GM21717 (cell line): ENCODE data around the gene KRT35.

Experiments used
- ATAC-seq: cut with Tn5 transposase; IDR thresholded peaks from one replicate; pipeline ENCODE4 v1.9.1; 2021; ENCODE audit warnings: mild to moderate bottlenecking, moderate library complexity; ENCODE audit not compliant: unreplicated experiment

Gene KRT35

DNA sequence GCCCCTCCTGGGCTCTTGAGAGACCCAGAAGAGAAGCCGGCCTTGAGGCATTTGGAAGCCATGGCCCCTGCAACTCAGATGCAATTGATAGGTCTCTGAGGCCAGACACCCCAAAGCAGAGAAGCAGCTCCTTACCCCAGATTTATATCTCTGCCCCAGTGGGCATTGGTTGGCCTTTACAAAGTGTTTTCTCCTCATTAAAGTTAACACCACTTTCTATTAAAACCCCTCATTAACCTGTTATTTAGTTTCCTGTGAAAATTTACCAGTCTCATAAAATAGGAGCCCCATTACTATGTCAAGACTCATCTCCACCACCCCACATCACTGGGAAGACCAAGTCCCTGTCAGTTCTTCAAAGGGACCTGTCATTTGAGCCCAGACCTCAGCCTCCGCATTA, at the start of gene KRT35:
TSS of gene KRT35 (minus strand) at position 116 of the 400 bp plus-strand sequence. CDS start at position 62, 54 bp downstream.
- no peak for ATAC-seq

GRCh38 chr17:41530062-41531048, 49.4 kb upstream of the KRT35 start:
- no peak for ATAC-seq

DNA sequence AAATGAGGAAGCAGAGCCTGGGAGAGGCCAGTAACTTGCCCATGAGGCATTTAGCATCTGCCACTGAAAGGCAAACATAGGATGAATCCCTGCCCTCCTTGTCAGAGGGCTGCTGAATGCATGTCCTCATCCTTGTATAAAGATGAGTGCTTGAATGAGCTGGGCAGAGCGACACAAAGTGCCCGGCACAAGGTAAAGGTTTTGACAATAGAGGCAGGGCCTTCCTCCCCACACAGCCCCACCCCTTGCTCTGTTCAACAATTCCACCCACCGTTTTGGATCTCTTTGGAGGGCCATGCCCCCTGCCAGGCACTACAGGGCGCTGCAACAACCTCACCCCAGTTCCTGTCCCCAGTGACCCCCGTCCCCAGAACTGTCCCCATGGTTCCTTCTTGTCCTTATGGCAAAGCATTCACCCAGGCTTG, 48.6 kb upstream of the KRT35 start:
- ATAC-seq: no peak

- no peak for ATAC-seq
Observed at GRCh38 chr17:41528959-41529353, 48.0 kb upstream of the KRT35 start.

- no peak for ATAC-seq
Observed at GRCh38 chr17:41527063-41528023, 46.4 kb upstream of the KRT35 start.

DNA sequence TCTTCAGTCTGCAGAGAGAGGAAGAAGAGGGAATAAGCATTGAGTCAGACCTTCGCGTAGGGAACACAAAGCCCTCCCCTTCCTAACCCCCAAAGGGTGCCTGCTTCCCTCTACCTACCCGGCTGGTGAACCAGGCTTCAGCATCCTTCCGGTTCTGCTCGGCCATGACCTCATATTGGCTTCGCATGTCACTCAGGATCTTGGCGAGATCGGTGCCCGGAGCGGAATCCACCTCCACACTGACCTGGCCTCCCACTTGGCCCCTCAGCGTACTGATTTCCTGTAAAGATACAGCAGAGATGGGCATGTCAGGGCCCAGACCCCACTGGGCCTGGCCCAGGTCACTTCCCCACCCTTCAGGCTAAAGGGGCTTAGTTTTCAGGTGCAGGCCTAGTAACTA, 43.3 kb upstream of the KRT35 start:
- ATAC-seq: no peak

- no peak for ATAC-seq
Observed at GRCh38 chr17:41523787-41524186, 42.8 kb upstream of the KRT35 start.

DNA sequence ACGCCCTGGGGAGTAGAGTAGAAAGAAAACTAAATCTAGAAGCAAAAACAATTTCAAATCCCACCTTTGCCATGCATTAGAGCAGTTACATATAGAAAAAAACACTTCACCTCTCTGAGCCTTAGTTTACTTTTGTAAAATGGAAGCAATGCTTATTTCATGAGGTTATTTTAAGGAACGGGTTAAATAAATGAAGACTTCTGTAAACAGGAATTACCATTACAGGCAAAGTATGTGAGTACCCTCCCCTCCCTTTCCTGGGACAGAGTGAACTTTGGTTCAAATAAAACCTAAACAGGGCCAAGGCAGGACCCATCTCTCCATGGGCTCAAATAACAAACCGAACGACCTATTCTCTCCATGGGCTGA, 42.3 kb upstream of the KRT35 start:
- ATAC-seq: no peak

DNA sequence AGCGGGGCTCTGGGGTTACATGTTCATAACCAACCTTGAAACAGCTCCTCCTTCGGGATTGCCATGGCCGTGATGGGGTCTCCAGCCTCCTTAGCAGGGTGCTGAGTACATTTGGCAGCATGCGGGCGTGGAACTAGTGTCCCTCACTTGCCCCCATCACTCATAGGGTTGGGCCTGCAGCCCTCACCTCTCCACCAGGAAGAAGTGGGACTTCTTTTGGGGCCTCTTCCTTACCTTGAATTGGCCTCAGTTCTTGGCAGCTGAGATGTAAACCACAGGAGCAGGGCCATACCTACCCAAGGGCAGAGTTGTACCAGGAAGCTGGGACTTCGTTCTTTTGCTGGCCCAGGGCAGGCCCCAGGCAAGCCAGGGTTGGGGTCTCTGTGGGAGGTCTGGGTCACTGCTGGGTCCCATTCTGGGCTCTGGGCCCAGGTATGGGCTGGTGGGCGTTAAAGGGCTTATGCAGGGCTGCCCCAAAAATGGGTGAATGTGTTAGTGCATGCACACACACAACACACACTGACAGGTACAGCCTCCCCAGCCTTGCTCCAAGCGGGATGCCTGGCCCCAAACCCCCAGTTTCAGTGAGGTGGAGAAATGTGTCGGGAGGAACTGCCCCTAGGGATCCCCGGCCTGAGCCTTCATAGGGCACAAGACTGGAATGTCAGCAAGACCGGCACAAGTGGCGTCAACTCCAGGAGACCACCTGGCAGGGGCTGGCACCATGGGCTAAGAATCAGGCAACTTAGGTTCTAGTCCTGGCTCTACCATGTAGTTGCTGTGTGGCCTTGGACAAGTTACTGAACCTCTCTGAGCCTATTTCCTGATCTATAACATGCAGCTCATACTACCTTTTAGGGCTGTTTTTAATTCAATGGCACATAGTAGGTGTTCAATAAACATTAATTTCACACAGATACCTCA, 41.6 kb upstream of the KRT35 start:
- ATAC-seq: no peak

GRCh38 chr17:41521574-41522261, 40.8 kb upstream of the KRT35 start:
- ATAC-seq: no peak

GRCh38 chr17:41520821-41521521, 40.0 kb upstream of the KRT35 start:
- ATAC-seq: no peak

DNA sequence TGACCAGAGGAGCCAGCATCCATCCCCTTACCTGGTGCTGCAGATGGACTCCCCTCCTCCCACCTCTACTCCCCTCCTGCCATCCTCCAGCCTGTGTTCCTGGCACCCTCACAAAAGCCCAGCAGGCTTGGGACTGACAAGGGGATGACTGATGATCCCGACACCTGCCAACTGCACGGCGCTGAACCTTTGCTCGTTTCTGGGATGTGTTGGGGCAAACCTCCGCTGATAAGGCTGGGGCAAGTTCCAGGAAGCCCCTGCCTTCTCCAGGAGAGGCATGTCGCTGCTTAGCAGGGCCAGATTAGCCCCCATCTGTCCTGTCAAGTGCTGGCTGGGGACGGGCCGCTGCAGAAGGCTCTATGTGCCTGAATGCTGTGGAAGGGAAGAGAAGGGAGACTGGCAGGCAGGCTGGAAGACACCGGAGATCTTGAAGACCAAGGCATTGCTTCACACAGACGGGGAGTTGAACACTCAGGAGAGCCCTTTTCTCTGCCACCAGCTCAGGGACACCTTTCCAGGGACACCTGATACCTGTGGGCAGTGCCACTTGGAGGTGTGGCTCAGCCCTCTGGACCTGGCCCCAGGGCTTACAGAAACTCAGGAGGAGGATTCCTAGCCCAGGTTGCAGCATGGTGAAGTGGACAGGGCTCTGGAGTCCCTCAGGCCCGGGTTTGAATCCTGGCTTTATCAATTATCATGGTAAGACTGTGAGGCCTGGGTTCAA, 38.7 kb upstream of the KRT35 start:
- no peak for ATAC-seq

DNA sequence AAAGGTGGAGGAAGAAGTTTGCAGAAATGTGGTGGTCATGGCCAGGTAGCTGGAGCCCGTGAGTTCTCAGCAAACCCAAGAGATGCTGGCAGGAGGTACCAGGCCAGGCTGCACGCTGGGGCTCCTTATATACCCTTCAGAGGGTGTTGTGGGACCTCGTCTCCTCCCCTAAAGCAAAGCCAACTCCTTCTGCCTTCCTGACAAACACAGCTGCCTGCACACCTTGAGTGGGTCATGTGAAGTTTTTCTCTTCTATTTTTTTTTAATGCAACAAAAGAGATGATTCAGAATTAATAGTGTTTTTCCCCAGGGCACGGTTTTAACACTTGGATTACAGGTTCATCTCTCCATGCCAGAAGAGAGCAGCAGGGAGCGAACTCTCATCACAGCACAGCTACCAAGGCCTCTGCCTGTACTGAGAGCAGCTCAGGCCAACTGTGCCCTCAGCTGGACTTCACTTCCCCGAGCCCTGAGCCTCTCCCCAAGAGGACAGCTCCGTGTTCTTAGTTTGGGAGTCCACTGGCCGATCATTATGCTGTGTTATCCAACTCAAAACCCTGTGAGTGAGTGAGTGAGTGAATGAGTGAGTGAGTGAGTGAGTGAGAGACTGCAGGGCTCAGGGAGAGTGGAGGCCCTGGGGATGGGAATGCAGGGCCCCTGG, 38.0 kb upstream of the KRT35 start, which contains the start of gene KRT15:
TSS of gene KRT15 (minus strand) at position 102 of the 661 bp plus-strand sequence. CDS start at position 39, 63 bp downstream.
- no peak for ATAC-seq

GRCh38 chr17:41518031-41518430, 37.1 kb upstream of the KRT35 start:
- ATAC-seq: no peak

DNA sequence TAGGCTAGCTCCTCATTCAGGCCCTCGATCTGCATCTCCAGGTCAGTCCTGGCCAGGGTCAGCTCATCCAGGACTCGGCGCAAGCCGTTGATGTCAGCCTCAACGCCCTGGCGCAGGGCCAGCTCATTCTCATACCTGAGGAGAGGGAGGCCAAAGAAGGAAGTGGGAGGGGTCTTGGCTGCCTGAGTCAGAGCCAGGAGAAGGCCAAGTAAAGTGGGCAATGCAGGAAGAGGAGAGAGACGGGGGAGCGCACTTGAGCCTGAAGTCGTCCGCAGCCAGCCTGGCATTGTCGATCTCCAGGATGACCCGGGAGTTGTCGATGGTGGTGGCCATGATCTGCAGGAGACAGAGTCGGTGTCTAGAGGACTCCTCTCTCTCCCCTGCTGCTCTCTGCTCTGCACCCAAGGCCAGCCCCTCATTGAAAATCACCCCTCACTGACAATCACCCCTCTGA, 35.9 kb upstream of the KRT35 start:
- ATAC-seq: no peak

DNA sequence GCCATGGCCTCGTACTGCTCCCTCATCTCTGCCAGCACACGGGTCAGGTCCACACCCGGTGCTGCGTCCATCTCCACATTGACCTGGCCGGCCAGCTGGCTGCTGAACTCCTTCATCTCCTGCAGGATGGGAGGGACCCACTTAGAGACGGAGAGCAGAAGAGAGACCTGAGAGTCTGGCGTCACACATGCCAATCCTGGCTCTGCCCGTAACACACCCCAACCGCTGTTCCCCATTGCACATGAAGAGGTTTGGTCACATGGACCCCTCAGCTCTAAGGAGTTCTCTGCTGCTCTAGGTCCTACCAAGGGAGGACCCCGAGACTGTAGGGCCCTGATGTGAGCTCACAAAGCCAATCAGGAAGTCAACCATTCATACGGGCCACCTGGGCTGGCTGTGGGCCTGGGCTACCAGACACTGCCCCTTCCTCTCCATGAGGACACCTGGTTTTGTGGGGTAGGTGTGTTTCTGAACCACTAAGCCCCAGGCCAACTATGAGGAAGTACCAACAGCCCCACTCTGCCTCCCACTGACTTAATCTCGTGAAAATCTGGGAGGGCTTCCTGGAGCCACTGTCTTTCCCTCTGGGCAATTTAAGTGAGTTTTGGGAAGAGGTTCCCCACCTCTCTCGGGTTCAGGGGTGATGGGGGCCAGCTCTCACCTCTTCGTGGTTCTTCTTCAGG, 35.3 kb upstream of the KRT35 start:
- ATAC-seq: no peak

- no peak for ATAC-seq
Observed at GRCh38 chr17:41513168-41513547, 32.2 kb upstream of the KRT35 start.
